HepG2 (cell line): Measurements from ENCODE around the gene OARD1. TPM values are rescaled to one million over a fixed set of nuclear protein-coding genes. Genes with fewer than 3 reads are reported as not detected.

Experiments
- ATAC-seq: fragments of 200-7000 bp; cut with Tn5 transposase; 3 replicates; pipeline ENCODE4 v1.9.1; 2020; ENCODE audit warnings: mild to moderate bottlenecking, moderate library complexity
- BruUV-seq: library from RNA; stranded (reverse); fragments of 400-500 nt; replicated peaks from 2 replicates; lab custom pipeline; 2021; lab: Mats Ljungman, UMichigan
- CTCF ChIA-PET: fragments of 300-600 bp; formaldehyde crosslinking; extraction: SDS; loops from one replicate; lab custom pipeline; 2021; ENCODE audit warnings: low total read pairs, inconsistent platforms, low intra/inter-chr PET ratio; lab: Yijun Ruan, JAX
- POLR2A ChIA-PET: fragments of 350-600 bp; sonication (Branson Sonifier 250); formaldehyde crosslinking; loops from one replicate; lab custom pipeline; 2020; ENCODE audit warnings: antibody characterized with exemption, inconsistent platforms; lab: Yijun Ruan, JAX
- DNase-seq: peaks from one replicate; pipeline ENCODE4 v3.0.0-alpha.2; 2015; ENCODE audit warnings: low spot score
- FAIRE-seq: peaks from 3 replicates; lab custom pipeline; 2011; peaks lifted over from hg19 to GRCh38; lab: Jason Lieb, UNC
- H2AFZ ChIP-seq: one replicate; pipeline ENCODE4 v1.6.1; 2011; ENCODE audit warnings: low read length, inconsistent platforms
- H3K27ac ChIP-seq: fragments of 300-600 bp; 3 replicates; pipeline ENCODE4 v1.8.0; 2011; ENCODE audit warnings: mixed run types, mild to moderate bottlenecking, mixed read lengths, low read length, inconsistent platforms; ENCODE audit not compliant: insufficient read depth; ENCODE audit errors: extremely low read length
- H3K27me3 ChIP-seq, 2 experiments: fragments of 200-600 bp in 1 of 2; 2 replicates in 1 of 2; 3 replicates in 1 of 2; pipeline versions ENCODE4 v1.6.0 to v1.8.0; 2011; ENCODE audit warnings: low read length in 2 of 2, mild to moderate bottlenecking in 2 of 2, moderate library complexity in 2 of 2, inconsistent platforms in 1 of 2; ENCODE audit not compliant: insufficient read depth in 2 of 2, control insufficient read depth in 1 of 2
- H3K36me3 ChIP-seq, 2 experiments: fragments of 200-600 bp in 1 of 2; replicated peaks in 1 of 2; 2 replicates in 1 of 2; 3 replicates in 1 of 2; pipeline versions ENCODE4 v1.5.1 to v1.8.0; 2011; ENCODE audit warnings: low read length in 2 of 2, inconsistent platforms in 1 of 2; ENCODE audit not compliant: insufficient read depth in 2 of 2, control insufficient read depth in 1 of 2
- H3K4me1 ChIP-seq: 2 replicates; pipeline ENCODE4 v1.5.1; 2012; ENCODE audit warnings: low read length, inconsistent platforms; ENCODE audit not compliant: insufficient read depth
- H3K4me2 ChIP-seq: 2 replicates; pipeline ENCODE4 v1.6.0; 2011; ENCODE audit warnings: low read depth, low read length, inconsistent platforms
- H3K4me3 ChIP-seq, 3 experiments: fragments of 200-600 bp in 1 of 3; sonication (generic), shearing (Covaris generic) in 1 of 3; replicated peaks in 1 of 3; 2 replicates each; pipeline ENCODE4 v1.5.1; 2011 to 2016; ENCODE audit warnings: low read length in 3 of 3, inconsistent platforms in 2 of 3, low read depth in 2 of 3, mild to moderate bottlenecking in 2 of 3, control low read depth in 1 of 3, mixed read lengths in 1 of 3; ENCODE audit not compliant: insufficient read depth in 1 of 3
- H3K79me2 ChIP-seq: one replicate; pipeline ENCODE4 v1.6.1; 2011; ENCODE audit warnings: low read length, inconsistent platforms; ENCODE audit not compliant: insufficient read depth
- H3K9ac ChIP-seq: 2 replicates; pipeline ENCODE4 v1.6.0; 2011; ENCODE audit warnings: mild to moderate bottlenecking, low read depth, low read length, inconsistent platforms; ENCODE audit not compliant: insufficient read depth
- H3K9me3 ChIP-seq: 2 replicates; pipeline ENCODE4 v1.5.1; 2012; ENCODE audit warnings: mild to moderate bottlenecking, low read length
- H4K20me1 ChIP-seq: 2 replicates; pipeline ENCODE4 v1.6.0; 2011; ENCODE audit warnings: inconsistent platforms, mild to moderate bottlenecking, low read length, moderate library complexity; ENCODE audit not compliant: insufficient read depth
- ARNTL ChIP-seq: sonication (generic); formaldehyde crosslinking; IDR thresholded peaks from 2 replicates; pipeline ENCODE4 v1.4.0; 2020; ENCODE audit warnings: mild to moderate bottlenecking, missing genetic modification reagents
- ATF1 ChIP-seq: IDR thresholded peaks from 2 replicates; pipeline ENCODE4 v1.6.1; 2016; ENCODE audit warnings: mild to moderate bottlenecking, control low read depth
- ZNF547 ChIP-seq: sonication (generic); formaldehyde crosslinking; IDR thresholded peaks from 2 replicates; pipeline ENCODE4 v1.5.1; 2020; ENCODE audit warnings: mild to moderate bottlenecking, missing genetic modification reagents
- ZSCAN25 ChIP-seq: sonication (generic); formaldehyde crosslinking; IDR thresholded peaks from 2 replicates; pipeline ENCODE4 v1.8.0; 2022; ENCODE audit warnings: mild to moderate bottlenecking, missing genetic modification reagents
- WGBS: methylation state at CpG from one replicate; pipeline ENCODE4 v1.1.6; 2017; ENCODE audit warnings: low lambda C conversion rate; 5-methylcytosine and 5-hydroxymethylcytosine counted together
- in situ Hi-C: cut with HindIII; loops from 2 replicates; pipeline ENCODE4 v1.10.0; 2017; ENCODE audit warnings: low pct_unique_long_range_greater_than_20kb; ENCODE audit not compliant: extremely low pct_ligation_motif_present
- intact Hi-C: fragments of 100-400 bp; cut with micrococcal nuclease; formaldehyde crosslinking; loops from one replicate; pipeline ENCODE4 v1.10.0; 2022; ENCODE audit not compliant: unreplicated experiment
- polyA plus RNA-seq, 8 experiments: library from polyadenylated mRNA; depleted of rRNA in 3 of 8; stranded (reverse) in 7 of 8; unstranded in 1 of 8; fragments of >200 nt; fragmentation: Illumina TruSeq in 4 of 8; extraction: Trizol in 4 of 8; gene quantifications; 2 replicates each; pipeline versions ENCODE4 v1.2.1 to v1.2.3, GENCODE V29; 2011 to 2016; ENCODE audit warnings: low read depth in 4 of 8, missing spikeins in 1 of 8, mixed read lengths in 1 of 8; ENCODE audit not compliant: insufficient read depth in 1 of 8
- total RNA-seq, 5 experiments: library from RNA; depleted of rRNA; stranded (reverse); fragments of >200 nt; fragmentation: Illumina TruSeq; extraction: Trizol; gene quantifications; 2 replicates each; pipeline ENCODE4 v1.2.3, GENCODE V29; 2016; ENCODE audit warnings: low read depth in 1 of 5
- TF ChIP-seq, protein P1 (sequence below): sonication (generic); formaldehyde crosslinking; IDR thresholded peaks from 2 replicates; pipeline ENCODE4 v1.9.0; 2021; ENCODE audit warnings: missing genetic modification reagents, mild to moderate bottlenecking, borderline replicate concordance
- TF ChIP-seq, protein P2 (sequence below): IDR thresholded peaks from 2 replicates; pipeline ENCODE4 v1.6.1; 2016; ENCODE audit warnings: mild to moderate bottlenecking

The OARD1 gene
- total and polyA plus RNA-seq, 2 of the 13 experiments (the other 11 are each of a cell fraction or from before 2014, with no cell fraction given), result 18.4 to 49.0 TPM

DNA sequence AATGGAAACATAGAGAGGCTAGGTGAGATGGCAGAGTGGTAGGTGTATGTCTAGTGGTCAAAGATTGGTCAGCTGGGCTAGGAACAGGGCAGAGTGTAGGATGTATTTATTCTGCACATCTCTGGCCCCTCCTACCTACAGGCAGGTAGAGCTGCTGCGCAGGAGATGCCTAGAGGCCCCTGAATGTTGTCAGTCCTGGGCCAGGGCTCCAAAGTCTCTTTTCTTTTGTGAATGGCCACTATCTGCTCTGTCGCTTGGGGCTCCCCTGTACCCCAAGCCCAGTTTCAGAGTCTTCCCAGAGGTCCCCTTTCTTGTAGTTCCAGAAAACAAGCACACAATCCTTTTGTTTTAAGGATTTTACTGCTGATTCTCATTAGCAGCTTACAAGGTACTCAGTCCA, 24.9 kb downstream of the OARD1 start:
- TF ChIP-seq ARNTL (CRISPR knock-in tag) (no peak), ZSCAN25 (CRISPR knock-in tag) (no peak), ATF1 (CRISPR knock-in tag) (no peak), ZNF547 (CRISPR knock-in tag) (no peak)
- TF ChIP-seq, protein P1, sequence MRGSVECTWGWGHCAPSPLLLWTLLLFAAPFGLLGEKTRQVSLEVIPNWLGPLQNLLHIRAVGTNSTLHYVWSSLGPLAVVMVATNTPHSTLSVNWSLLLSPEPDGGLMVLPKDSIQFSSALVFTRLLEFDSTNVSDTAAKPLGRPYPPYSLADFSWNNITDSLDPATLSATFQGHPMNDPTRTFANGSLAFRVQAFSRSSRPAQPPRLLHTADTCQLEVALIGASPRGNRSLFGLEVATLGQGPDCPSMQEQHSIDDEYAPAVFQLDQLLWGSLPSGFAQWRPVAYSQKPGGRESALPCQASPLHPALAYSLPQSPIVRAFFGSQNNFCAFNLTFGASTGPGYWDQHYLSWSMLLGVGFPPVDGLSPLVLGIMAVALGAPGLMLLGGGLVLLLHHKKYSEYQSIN, result no peak
- TF ChIP-seq, protein P2, sequence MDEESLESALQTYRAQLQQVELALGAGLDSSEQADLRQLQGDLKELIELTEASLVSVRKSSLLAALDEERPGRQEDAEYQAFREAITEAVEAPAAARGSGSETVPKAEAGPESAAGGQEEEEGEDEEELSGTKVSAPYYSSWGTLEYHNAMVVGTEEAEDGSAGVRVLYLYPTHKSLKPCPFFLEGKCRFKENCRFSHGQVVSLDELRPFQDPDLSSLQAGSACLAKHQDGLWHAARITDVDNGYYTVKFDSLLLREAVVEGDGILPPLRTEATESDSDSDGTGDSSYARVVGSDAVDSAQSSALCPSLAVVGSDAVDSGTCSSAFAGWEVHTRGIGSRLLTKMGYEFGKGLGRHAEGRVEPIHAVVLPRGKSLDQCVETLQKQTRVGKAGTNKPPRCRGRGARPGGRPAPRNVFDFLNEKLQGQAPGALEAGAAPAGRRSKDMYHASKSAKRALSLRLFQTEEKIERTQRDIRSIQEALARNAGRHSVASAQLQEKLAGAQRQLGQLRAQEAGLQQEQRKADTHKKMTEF, result no peak
- H3K9ac ChIP-seq, result no peak overlapping the region
- POLR2A ChIA-PET, result interaction anchor here (1.6 to 2.8 kb wide), 3 partner anchors 9 to 25 kb away, joined by 5 to 18 read pairs (median 10); partner anchors contain the start of genes NFYA and OARD1
- ATAC-seq (no peak), FAIRE-seq (no peak), DNase-seq (no peak)
- no peak overlapping the region for H3K4me2 ChIP-seq
- peaks cover 0 to 4% of the 10 kb centered on the region in 2 experiments; a peak in 1 of 5 replicates for H3K36me3 ChIP-seq
- BruUV-seq, result no TSS peak
- intact Hi-C loops, result no loop called here
- CTCF ChIA-PET, result no interaction called here
- no peaks in the 10 kb centered on the region for H3K27me3 ChIP-seq
- H3K27ac ChIP-seq, result no peak overlapping the region
- H2AFZ ChIP-seq, result no peak overlapping the region
- H3K79me2 ChIP-seq, result no peaks in the 10 kb centered on the region
- no peaks in the 10 kb centered on the region for H4K20me1 ChIP-seq
- WGBS, result 80% methylated on average over 2 of the region's 2 CpGs
- H3K4me3 ChIP-seq, result no peak overlapping the region
- no peaks in the 10 kb centered on the region for H3K9me3 ChIP-seq
- peaks cover 55% of the 10 kb centered on the region for H3K4me1 ChIP-seq
- in situ Hi-C loops, result loop anchor here (25.0 kb wide), 1 partner anchor 710 kb away; no protein-coding TSS in a partner anchor
